ENCODE data around the gene DCBLD2.

The DCBLD2 gene

GRCh38 chr3:98901392-98902350 is at the start of gene DCBLD2:
Gene DCBLD2 (minus strand): TSS chr3:98901695. CDS start chr3:98901326, 369 bp downstream.
- peak; percentile 99 for DNase-seq

- no peak for DNase-seq
Measured at GRCh38 chr3:98945666-98946065, 44.2 kb upstream of the DCBLD2 start.

GRCh38 chr3:98945101-98945524 is 43.6 kb upstream of the DCBLD2 start:
- no peak for DNase-seq

GRCh38 chr3:98930413-98930812 is 28.9 kb upstream of the DCBLD2 start:
- no peak for DNase-seq

GRCh38 chr3:98921957-98922356 is 20.5 kb upstream of the DCBLD2 start:
- no peak for DNase-seq

- DNase-seq = no peak
Measured at GRCh38 chr3:98920166-98920565, 18.7 kb upstream of the DCBLD2 start.

- no peak for DNase-seq
Measured at GRCh38 chr3:98918586-98918985, 17.1 kb upstream of the DCBLD2 start.

GRCh38 chr3:98917608-98918007 is 16.1 kb upstream of the DCBLD2 start:
- DNase-seq = no peak

GRCh38 chr3:98914210-98915080 is 12.9 kb upstream of the DCBLD2 start:
- DNase-seq = no peak

- no peak for DNase-seq
Measured at GRCh38 chr3:98912448-98912847, 11.0 kb upstream of the DCBLD2 start.

GRCh38 chr3:98906230-98906629 is 4.7 kb upstream of the DCBLD2 start:
- no peak for DNase-seq

GRCh38 chr3:98903705-98904481 is 2.4 kb upstream of the DCBLD2 start:
- DNase-seq = no peak

- DNase-seq = no peak
Measured at GRCh38 chr3:98903099-98903498, 1.6 kb upstream of the DCBLD2 start.

- peak in 1 of 2 experiments; percentile 43 for DNase-seq
Measured at GRCh38 chr3:98902351-98902740, 851 bp upstream of the DCBLD2 start.

GRCh38 chr3:98901119-98901391 is 440 bp downstream of the DCBLD2 start:
- peak in 1 of 2 experiments; percentile 56 for DNase-seq

GRCh38 chr3:98900265-98901118 is 1.0 kb downstream of the DCBLD2 start:
- peak; percentile 42 to 56 for DNase-seq

- no peak for DNase-seq
Measured at GRCh38 chr3:98897701-98898100, 3.8 kb downstream of the DCBLD2 start.

GRCh38 chr3:98894791-98895576 is 6.5 kb downstream of the DCBLD2 start:
- no peak for DNase-seq

- DNase-seq = peak in 1 of 2 experiments; percentile 23
Measured at GRCh38 chr3:98893740-98894139, 7.8 kb downstream of the DCBLD2 start.

GRCh38 chr3:98892263-98892662 is 9.2 kb downstream of the DCBLD2 start:
- DNase-seq = no peak
